ENCODE measurements around the gene ACVR1. TPM values are rescaled to one million over a fixed set of nuclear protein-coding genes. Genes with fewer than 3 reads are reported as not detected.
"Not testable (repeated sequence)": the region's sequence is repeated elsewhere in the genome, so short reads cannot be mapped to it uniquely, and the experiment has no call there.

Gene ACVR1
- total RNA-seq, 1 donor from 2014 or later = 14.7 TPM

- FAIRE-seq (no peak), DNase-seq (ENCODE audit: low spot score in 2 of 2) (no peak)
These were observed 104.9 kb downstream of the ACVR1 start for GRCh38 chr2:157771234-157771633.

- FAIRE-seq = no peak
- DNase-seq (ENCODE audit: low spot score in 2 of 2) = no peak
These were observed 106.3 kb downstream of the ACVR1 start for GRCh38 chr2:157769856-157770255.

- no peak for FAIRE-seq
These were observed 111.7 kb downstream of the ACVR1 start for GRCh38 chr2:157764386-157764785.

GRCh38 chr2:157761520-157761919, 114.6 kb downstream of the ACVR1 start:
- FAIRE-seq (no peak), DNase-seq (ENCODE audit: low spot score in 2 of 2) (no peak)

More at GRCh38 chr2:157764386-157764785, 111.7 kb downstream of the ACVR1 start:
- no peak for DNase-seq (ENCODE audit: low spot score in 2 of 2)

GRCh38 chr2:157760949-157761348, 115.2 kb downstream of the ACVR1 start:
- DNase-seq (ENCODE audit: low spot score in 2 of 2) (no peak), FAIRE-seq (no peak)

- FAIRE-seq (no peak), DNase-seq (ENCODE audit: low spot score in 2 of 2) (no peak)
These were observed 116.3 kb downstream of the ACVR1 start for GRCh38 chr2:157759855-157760254.

- FAIRE-seq = no peak
- no peak for DNase-seq (ENCODE audit: low spot score in 2 of 2)
These were observed 117.5 kb downstream of the ACVR1 start for GRCh38 chr2:157758586-157758985.

GRCh38 chr2:157757500-157757899, 118.6 kb downstream of the ACVR1 start:
- FAIRE-seq (no peak), DNase-seq (ENCODE audit: low spot score in 2 of 2) (no peak)

GRCh38 chr2:157756447-157756846, 119.7 kb downstream of the ACVR1 start:
- DNase-seq (ENCODE audit: low spot score in 2 of 2); FAIRE-seq: not testable (repeated sequence)

GRCh38 chr2:157751462-157752058, 124.6 kb downstream of the ACVR1 start:
- FAIRE-seq (no peak), DNase-seq (ENCODE audit: low spot score in 2 of 2) (no peak)

GRCh38 chr2:157749684-157750083, 126.4 kb downstream of the ACVR1 start:
- DNase-seq (ENCODE audit: low spot score in 2 of 2) (no peak), FAIRE-seq (no peak)

GRCh38 chr2:157748371-157749142, 127.6 kb downstream of the ACVR1 start:
- DNase-seq (ENCODE audit: low spot score in 2 of 2) = no peak
- FAIRE-seq = no peak

GRCh38 chr2:157747695-157748370, 128.3 kb downstream of the ACVR1 start:
- DNase-seq (ENCODE audit: low spot score in 2 of 2) (no peak), FAIRE-seq (no peak)

GRCh38 chr2:157747280-157747679, 128.8 kb downstream of the ACVR1 start:
- FAIRE-seq (no peak), DNase-seq (ENCODE audit: low spot score in 2 of 2) (no peak)

- DNase-seq (ENCODE audit: low spot score in 2 of 2) (no peak), FAIRE-seq (no peak)
These were observed 129.7 kb downstream of the ACVR1 start for GRCh38 chr2:157746234-157746950.

- FAIRE-seq (no peak), DNase-seq (ENCODE audit: low spot score in 2 of 2) (no peak)
These were observed 131.5 kb downstream of the ACVR1 start for GRCh38 chr2:157744571-157745076.

- no peak for DNase-seq (ENCODE audit: low spot score in 2 of 2)
- no peak for FAIRE-seq
These were observed 133.1 kb downstream of the ACVR1 start for GRCh38 chr2:157743051-157743450.

- FAIRE-seq (no peak), DNase-seq (ENCODE audit: low spot score in 2 of 2) (no peak)
These were observed 134.2 kb downstream of the ACVR1 start for GRCh38 chr2:157741819-157742484.

- no peak for DNase-seq (ENCODE audit: low spot score in 2 of 2)
- no peak for FAIRE-seq
These were observed 138.5 kb downstream of the ACVR1 start for GRCh38 chr2:157737656-157738055.

GRCh38 chr2:157735532-157735931, 140.6 kb downstream of the ACVR1 start:
- FAIRE-seq = no peak
- DNase-seq (ENCODE audit: low spot score in 2 of 2) = no peak

All from frontal cortex (tissue), 4 donors.